ENCODE measurements around the gene FHOD3. TPM values are rescaled to one million over a fixed set of nuclear protein-coding genes. Genes with fewer than 3 reads are reported as not detected.

The FHOD3 gene
- total and polyA plus RNA-seq, 2 of the 13 experiments (the other 11 are each of a cell fraction or from before 2014, with no cell fraction given): 0.07 TPM; not detected in 1

Other genes with a start within 250 kb of the FHOD3 start
- gene RPRD1A, start 230.2 kb upstream of the FHOD3 start, total RNA-seq (2016; rRNA removed; fragmentation: Illumina TruSeq; extraction: Trizol): 78.2 and 105 TPM in 2 replicates
- gene RPRD1A, start 230.2 kb upstream of the FHOD3 start, polyA plus RNA-seq (2011; rRNA removed): 36.4 and 42.5 TPM in 2 replicates
- gene SLC39A6, start 168.4 kb upstream of the FHOD3 start, total RNA-seq (2016; rRNA removed; fragmentation: Illumina TruSeq; extraction: Trizol): 30.6 and 41.7 TPM in 2 replicates
- 53.5 and 59.2 TPM in 2 replicates for gene SLC39A6, start 168.4 kb upstream of the FHOD3 start, polyA plus RNA-seq (2011; rRNA removed)
- 100 and 121 TPM in 2 replicates for gene ELP2, start 167.8 kb upstream of the FHOD3 start, total RNA-seq (2016; rRNA removed; fragmentation: Illumina TruSeq; extraction: Trizol)
- gene ELP2, start 167.8 kb upstream of the FHOD3 start, polyA plus RNA-seq (2011; rRNA removed): 85.0 and 98.7 TPM in 2 replicates
- gene MOCOS, start 110.2 kb upstream of the FHOD3 start, total RNA-seq (2016; rRNA removed; fragmentation: Illumina TruSeq; extraction: Trizol): 15.4 and 20.0 TPM in 2 replicates
- gene MOCOS, start 110.2 kb upstream of the FHOD3 start, polyA plus RNA-seq (2011; rRNA removed): 7.7 and 10.1 TPM in 2 replicates

Measured in HepG2 (cell line).